Measurements from ENCODE around the gene STOX2.

Gene STOX2

GRCh38 chr4:183986291-183986970 lies 81.3 kb downstream of the STOX2 start:
- DNase-seq (ENCODE audit: low read depth) = no peak

GRCh38 chr4:183986971-183987946 lies 82.2 kb downstream of the STOX2 start:
- no peak for DNase-seq (ENCODE audit: low read depth)

DNA sequence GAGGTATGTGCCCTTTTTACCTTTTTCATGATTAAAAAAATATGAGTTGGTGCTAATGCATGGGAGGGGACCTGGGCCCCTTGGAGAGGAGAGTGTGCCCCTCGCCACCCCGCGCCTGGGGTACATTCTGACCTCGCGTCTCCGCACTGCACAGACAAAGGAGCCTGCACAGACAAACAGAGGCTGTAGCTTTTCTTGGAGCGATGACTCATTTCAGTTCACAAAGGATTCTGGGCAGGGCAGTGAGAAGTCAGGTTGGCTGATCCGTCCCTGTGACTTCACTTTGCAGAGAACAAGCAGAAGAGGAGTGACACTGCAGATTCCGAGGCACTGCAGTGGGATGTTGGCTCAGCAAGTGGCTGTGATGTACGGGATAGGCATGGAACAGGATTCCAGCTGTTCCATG lies 82.9 kb downstream of the STOX2 start:
- no peak for DNase-seq (ENCODE audit: low read depth)

DNA sequence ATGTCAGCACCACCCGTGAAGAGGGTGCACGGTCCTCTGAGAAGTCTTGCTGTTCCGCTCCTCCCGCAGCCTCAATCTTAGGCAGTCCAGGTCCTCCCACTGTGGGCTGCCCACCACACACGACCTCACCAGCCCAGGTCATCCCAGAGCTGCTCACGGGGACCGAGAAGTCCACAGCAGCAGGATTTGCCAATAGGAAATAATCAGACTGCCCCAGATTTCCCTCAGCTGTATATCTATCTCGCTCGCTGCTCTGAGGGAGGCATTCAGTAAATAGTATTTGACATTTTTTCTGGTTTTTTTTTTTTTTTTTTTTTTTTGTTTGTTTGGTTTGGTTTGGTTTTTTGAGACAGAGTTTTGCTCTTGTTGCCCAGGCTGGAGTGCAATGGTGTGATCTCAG lies 83.8 kb downstream of the STOX2 start:
- no peak for DNase-seq (ENCODE audit: low read depth)

GRCh38 chr4:183989461-183989860 lies 84.4 kb downstream of the STOX2 start:
- DNase-seq (ENCODE audit: low read depth) = no peak

DNA sequence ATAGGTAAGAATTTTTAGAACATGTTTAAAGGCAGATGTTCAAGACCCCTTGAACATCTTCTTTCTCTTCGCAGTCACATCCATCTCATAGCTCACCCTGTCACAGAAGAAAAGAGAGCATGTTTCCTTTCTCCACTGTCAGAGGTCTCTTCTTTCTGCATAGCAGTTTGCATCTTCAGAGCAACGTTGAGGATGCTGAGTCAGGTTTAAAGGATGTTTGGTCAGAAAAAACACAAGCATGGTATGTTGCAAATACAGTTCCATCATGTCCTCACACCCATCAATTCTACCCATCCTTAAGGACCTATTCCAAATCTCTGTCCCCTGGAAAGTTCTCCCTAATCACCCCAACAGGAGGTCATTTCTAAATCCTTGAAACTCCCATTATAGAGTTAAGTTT lies 84.8 kb downstream of the STOX2 start:
- DNase-seq (ENCODE audit: low read depth) = no peak

DNA sequence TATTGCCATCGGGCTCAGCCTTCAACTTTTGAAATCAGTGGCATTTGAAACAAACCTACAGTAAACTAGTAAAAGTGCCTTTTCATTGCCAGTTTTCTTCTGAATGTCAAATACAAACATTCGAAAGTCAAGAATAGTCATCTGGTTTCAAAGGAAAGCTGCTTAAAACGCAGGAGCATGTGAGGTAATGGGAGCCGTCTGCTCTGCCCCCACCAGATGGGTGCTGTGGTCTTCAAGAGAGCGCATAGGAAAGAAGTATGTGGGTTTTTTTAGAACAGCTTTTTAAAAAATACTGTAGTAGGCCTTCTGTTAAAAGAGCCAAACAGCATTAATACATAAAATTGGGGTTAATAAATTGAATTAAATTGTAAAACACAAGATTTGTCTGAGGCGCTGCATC lies 88.6 kb downstream of the STOX2 start:
- DNase-seq (ENCODE audit: low read depth) = no peak

GRCh38 chr4:183995570-183995969 lies 90.5 kb downstream of the STOX2 start:
- no peak for DNase-seq (ENCODE audit: low read depth)

DNA sequence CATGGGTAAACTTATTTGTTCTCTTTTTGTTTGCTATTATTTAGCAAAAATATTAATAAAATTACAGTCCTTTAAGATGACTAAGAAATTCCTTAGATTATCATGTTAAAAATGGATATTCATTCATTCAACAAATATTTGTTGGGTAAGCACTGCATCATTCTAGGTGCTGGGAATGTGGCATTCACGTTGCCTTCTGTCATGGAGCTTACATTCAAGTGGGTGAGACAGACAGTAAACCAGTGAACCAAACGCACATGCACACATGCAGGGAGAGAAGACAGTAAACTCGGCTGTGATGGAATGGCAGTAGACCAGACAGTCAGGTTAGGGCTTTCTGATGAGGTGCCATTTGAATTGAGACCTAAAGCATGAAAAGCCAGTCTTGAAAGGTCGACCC lies 91.8 kb downstream of the STOX2 start:
- DNase-seq (ENCODE audit: low read depth) = no peak

DNA sequence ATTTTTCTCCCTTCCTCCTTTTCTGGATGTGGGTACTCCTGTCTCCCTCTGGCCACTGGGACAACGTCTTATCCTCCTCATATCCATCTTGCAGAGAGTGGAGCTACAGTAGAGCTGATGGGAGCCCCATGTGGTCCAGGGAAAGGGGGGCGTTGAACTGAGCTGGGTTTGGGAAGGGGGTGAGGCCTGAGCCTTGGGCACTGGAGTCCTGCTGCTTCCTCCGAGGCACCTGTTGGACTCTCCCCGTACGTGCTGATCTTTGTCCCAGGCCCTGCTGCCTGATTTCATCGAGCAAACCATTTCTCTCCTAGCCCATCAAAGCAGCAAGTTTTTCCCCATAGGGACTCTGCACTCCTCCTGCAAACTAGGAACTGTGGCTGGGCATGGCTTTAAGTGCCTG lies 94.3 kb downstream of the STOX2 start:
- DNase-seq (ENCODE audit: low read depth) = no peak

DNA sequence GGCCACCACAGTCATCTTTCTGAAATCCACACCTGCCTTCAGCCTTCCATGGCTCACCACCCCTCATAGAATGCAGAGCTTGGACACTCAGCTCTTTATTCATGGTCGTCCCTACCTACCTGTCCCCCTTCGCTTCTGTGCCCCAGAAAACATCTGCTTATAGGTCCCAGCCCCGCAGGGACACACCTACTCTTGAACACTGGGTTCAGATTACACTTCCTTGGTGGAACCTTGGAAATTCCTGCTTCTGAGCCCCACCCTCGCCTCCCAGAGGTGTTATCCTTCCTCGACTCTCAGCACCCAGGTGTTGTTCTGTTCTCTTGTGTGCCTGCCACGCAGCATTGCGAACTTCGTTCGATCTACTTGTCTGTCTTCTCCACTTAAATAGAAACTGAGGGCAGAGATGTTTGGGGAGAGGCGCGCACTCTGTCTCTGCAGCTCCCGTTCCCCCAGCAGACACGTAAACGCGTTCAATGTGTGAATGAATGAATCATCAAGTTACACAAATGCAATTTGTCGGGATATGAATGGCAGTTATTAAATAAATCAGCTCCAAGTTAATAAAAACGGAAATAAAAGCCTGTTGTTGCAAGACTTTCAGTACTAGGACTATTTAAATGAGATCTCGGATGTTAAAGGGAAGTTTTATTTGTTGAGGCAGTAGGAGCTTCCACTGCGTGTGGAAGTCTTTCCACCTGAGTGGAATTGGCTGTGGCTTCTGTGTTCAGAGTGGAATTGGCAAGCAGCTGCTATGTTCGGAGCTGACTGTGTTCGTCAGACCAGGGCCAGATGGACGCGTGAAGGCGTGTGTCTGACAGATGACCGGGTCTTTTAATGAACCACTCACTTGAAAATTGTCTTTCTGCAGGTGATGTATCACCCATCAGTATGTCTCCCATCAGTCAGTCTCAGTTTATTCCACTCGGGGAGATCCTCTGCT lies 95.6 kb downstream of the STOX2 start:
- DNase-seq (ENCODE audit: low read depth) = no peak

DNA sequence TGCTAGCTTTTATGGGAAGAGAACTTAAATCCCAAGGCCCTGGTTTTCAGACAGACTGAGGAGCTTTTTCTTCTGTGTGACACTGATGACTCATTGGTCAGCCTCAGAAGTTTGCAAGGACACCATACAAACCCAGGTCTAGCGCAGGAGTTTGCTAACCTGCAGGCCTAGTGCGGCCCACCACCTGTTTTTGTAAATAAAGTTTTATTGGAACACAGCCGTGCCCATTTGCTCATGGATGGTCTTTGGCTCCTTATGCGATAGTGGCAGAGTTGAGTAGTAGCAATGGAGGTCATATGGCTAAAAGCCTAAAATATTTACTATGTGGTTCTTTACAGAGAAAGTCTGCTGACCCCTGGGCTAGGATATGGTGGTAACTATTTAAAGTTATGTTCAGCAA lies 98.3 kb downstream of the STOX2 start:
- no peak for DNase-seq (ENCODE audit: low read depth)

GRCh38 chr4:184007891-184008290 lies 102.8 kb downstream of the STOX2 start:
- DNase-seq (ENCODE audit: low read depth) = no peak

- no peak for DNase-seq (ENCODE audit: low read depth)
These were observed 105.6 kb downstream of the STOX2 start for GRCh38 chr4:184010696-184011095.

- no peak for DNase-seq (ENCODE audit: low read depth)
These were observed 106.8 kb downstream of the STOX2 start for GRCh38 chr4:184011826-184012380.

- DNase-seq (ENCODE audit: low read depth) = no peak
These were observed 107.8 kb downstream of the STOX2 start for GRCh38 chr4:184012937-184013336.

DNA sequence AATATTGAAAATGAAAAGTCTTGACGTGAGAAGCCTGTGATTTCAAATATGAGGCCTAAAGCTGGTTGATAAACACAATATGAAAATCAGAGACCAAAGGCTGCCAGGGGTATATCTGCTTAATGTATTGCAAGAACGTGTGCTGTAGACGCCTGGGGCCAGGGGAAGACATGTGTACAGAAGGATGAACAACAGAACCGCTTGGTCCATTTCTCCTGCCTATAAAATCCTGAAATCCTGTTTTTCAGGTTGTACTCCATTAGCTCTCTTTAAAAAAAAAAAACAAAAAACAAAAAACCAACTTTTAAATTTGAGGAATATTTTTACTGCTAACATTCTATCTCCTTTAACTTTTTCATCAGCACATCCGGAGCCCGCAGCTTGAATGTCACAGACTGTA lies 109.2 kb downstream of the STOX2 start:
- no peak for DNase-seq (ENCODE audit: low read depth)

- DNase-seq (ENCODE audit: low read depth) = no peak
These were observed 111.9 kb downstream of the STOX2 start for GRCh38 chr4:184016759-184017668.

DNA sequence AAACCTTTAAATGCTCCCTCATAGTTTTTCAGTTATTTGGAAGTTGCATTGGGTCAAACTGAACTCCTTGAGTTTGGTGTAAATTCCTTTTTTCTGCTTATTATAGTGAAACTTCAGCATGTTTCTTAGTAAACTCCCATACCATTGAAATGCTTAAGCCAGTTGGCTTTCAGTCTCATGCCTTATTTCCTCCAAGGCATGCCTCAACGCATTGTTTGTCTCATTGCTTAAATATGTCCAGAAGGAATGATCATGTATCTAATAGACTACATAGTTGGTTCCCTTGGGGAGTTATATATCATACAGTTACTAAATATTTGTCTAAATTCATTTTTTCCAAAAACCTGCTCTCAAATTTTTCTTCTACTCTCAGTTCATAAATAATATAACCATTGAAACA lies 114.0 kb downstream of the STOX2 start:
- DNase-seq (ENCODE audit: low read depth) = no peak

DNA sequence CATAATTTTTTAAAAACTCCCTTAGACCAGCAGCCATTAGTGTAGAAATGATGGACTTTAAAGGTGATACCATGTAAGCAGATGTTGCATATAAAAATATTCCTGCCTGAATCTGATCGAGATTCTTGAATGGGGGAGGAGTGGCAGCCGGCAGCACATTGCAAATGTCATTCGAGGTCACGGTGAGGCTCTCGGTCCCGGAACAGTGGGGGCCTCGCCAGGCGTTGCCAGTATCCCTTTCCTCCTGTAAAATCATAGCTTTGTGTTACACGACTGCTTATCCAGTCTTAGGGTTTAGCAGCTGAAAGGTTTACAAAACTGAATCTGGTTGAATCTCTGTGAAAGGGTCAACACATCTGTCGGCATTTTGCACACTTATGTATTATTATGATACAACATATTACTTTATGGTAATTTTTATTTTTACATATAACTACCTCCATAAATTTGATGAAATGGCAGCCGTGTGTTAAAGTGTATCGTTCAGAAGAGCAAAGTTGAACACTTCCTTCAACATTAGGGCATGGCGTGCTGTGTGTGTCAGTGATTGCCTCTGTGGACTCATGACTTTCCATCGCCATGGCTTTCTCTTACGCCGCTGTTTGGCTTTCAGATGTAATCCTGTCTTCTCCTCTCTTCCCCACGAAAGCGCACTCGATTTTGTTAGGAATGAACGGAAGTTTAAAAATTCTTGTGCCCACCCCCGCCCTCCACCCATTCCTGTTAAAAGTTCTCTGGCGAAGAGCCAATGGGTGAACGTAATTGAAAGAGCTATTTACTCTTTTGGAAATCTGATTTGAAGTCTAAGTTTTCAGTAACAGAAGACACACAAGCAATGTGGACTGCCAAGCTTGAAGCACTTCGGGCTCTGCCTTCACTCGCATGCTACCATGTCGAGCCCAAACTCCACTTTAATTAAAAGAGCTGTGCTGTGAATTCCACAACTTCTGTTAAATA lies 114.8 kb downstream of the STOX2 start:
- no peak for DNase-seq (ENCODE audit: low read depth)

All from stimulated activated CD4-positive, alpha-beta T cell treated with anti-CD3 and anti-CD28 coated beads, Interleukin-2, amount 100 ng/mL, for 4 hours (primary cell).